Loucy (cell line): ENCODE results near the gene RAC3.
A peak's percentile ranks its signal among the peaks of the same experiment; 100 is the strongest.

Experiments
- H2AFZ ChIP-seq: fragments of 200-600 bp; sonication (generic); 2 replicates; pipeline ENCODE4 v1.6.0; 2016; ENCODE audit warnings: antibody characterized with exemption, mild to moderate bottlenecking, low read length, moderate library complexity
- H3F3A ChIP-seq: fragments of 200-600 bp; 2 replicates; pipeline ENCODE4 v1.6.0; 2016; ENCODE audit warnings: antibody characterized with exemption, low read depth, mild to moderate bottlenecking
- H3K27me3 ChIP-seq: fragments of 200-600 bp; sonication (generic); 2 replicates; pipeline ENCODE4 v1.6.1; 2014; ENCODE audit warnings: low read length, mild to moderate bottlenecking; ENCODE audit not compliant: insufficient read depth, poor library complexity, severe bottlenecking
- H3K36me3 ChIP-seq: fragments of 200-600 bp; sonication (generic); 2 replicates; pipeline ENCODE4 v1.6.1; 2016; ENCODE audit warnings: low read length; ENCODE audit not compliant: insufficient read depth
- H3K4me1 ChIP-seq: fragments of 200-600 bp; sonication (generic); 2 replicates; pipeline ENCODE4 v1.5.1; 2014; ENCODE audit warnings: low read length, mild to moderate bottlenecking; ENCODE audit not compliant: insufficient read depth, poor library complexity, severe bottlenecking
- H3K4me2 ChIP-seq: fragments of 200-600 bp; sonication (generic); 2 replicates; pipeline ENCODE4 v1.6.0; 2014; ENCODE audit warnings: antibody characterized with exemption, low read length, low read depth, mild to moderate bottlenecking; ENCODE audit not compliant: poor library complexity, severe bottlenecking
- H3K4me3 ChIP-seq: fragments of 200-600 bp; sonication (generic); 2 replicates; pipeline ENCODE4 v1.5.1; 2014; ENCODE audit warnings: low read length, mild to moderate bottlenecking, mixed read lengths; ENCODE audit not compliant: poor library complexity, severe bottlenecking
- H3K79me2 ChIP-seq: fragments of 200-600 bp; sonication (generic); 2 replicates; pipeline ENCODE4 v1.6.1; 2014; ENCODE audit warnings: low read length; ENCODE audit not compliant: insufficient read depth
- H3K9ac ChIP-seq: fragments of 200-600 bp; sonication (generic); 2 replicates; pipeline ENCODE4 v1.6.0; 2014; ENCODE audit warnings: mild to moderate bottlenecking, low read depth, low read length, moderate library complexity; ENCODE audit not compliant: poor library complexity, severe bottlenecking
- H3K9me2 ChIP-seq: fragments of 200-600 bp; sonication (generic); replicated peaks from 2 replicates; pipeline ENCODE4 v1.6.1; 2016; ENCODE audit warnings: low read depth, low read length, mixed read lengths
- H3K9me3 ChIP-seq: fragments of 200-600 bp; sonication (generic); 2 replicates; pipeline ENCODE4 v1.6.1; 2014; ENCODE audit warnings: mild to moderate bottlenecking, antibody characterized with exemption, low read length, low read depth; ENCODE audit not compliant: insufficient read depth
- H4K20me1 ChIP-seq: fragments of 200-600 bp; sonication (generic); 2 replicates; pipeline ENCODE4 v1.6.0; 2014; ENCODE audit warnings: antibody characterized with exemption, low read length, mild to moderate bottlenecking; ENCODE audit not compliant: insufficient read depth, poor library complexity, severe bottlenecking
- CTCF ChIP-seq: fragments of 200-600 bp; sonication (generic); conservative IDR thresholded peaks from 2 replicates; pipeline ENCODE4 v1.5.1; 2014; ENCODE audit warnings: mild to moderate bottlenecking, antibody characterized with exemption, low read length
- EZH2phosphoT487 ChIP-seq: fragments of 200-600 bp; IDR thresholded peaks from 2 replicates; pipeline ENCODE4 v1.6.1; 2018; ENCODE audit warnings: antibody characterized with exemption, mild to moderate bottlenecking, moderate library complexity, borderline replicate concordance

Gene RAC3

GRCh38 chr17:82021107-82021899 is 10.2 kb upstream of the RAC3 start:
- H3K4me3 ChIP-seq = peak overlapping the region; percentile 92
- no peaks in the 10 kb centered on the region for H3K36me3 ChIP-seq
- peaks cover 18% of the 10 kb centered on the region for H4K20me1 ChIP-seq
- H2AFZ ChIP-seq = no peak overlapping the region
- H3F3A ChIP-seq = no peaks in the 10 kb centered on the region
- peak overlapping the region; percentile 87 for H3K9ac ChIP-seq
- no peaks in the 10 kb centered on the region for H3K9me2 ChIP-seq
- H3K4me1 ChIP-seq = peaks cover 21% of the 10 kb centered on the region
- no peak for TF ChIP-seq EZH2phosphoT487
- TF ChIP-seq CTCF = peak; percentile 84
- H3K9me3 ChIP-seq = no peaks in the 10 kb centered on the region
- H3K79me2 ChIP-seq = peaks cover 22% of the 10 kb centered on the region; the same call in 1 of the 2 replicates
- peak overlapping the region; percentile 98 for H3K4me2 ChIP-seq
- no peaks in the 10 kb centered on the region for H3K27me3 ChIP-seq

GRCh38 chr17:82021900-82022309 is 9.6 kb upstream of the RAC3 start:
- H3K4me1 ChIP-seq = peaks cover 24% of the 10 kb centered on the region
- no peaks in the 10 kb centered on the region for H3K36me3 ChIP-seq
- TF ChIP-seq CTCF (no peak), EZH2phosphoT487 (no peak)
- no peaks in the 10 kb centered on the region for H3K9me3 ChIP-seq
- H2AFZ ChIP-seq = no peak overlapping the region
- peak overlapping the region; percentile 98 for H3K4me2 ChIP-seq
- H3F3A ChIP-seq = no peaks in the 10 kb centered on the region
- no peaks in the 10 kb centered on the region for H3K27me3 ChIP-seq
- no peaks in the 10 kb centered on the region for H3K9me2 ChIP-seq
- peak overlapping the region; percentile 92 for H3K4me3 ChIP-seq
- H3K79me2 ChIP-seq = peaks cover 22% of the 10 kb centered on the region; the same call in 1 of the 2 replicates
- H4K20me1 ChIP-seq = peaks cover 18% of the 10 kb centered on the region
- peak overlapping the region; percentile 87 for H3K9ac ChIP-seq

- H3K79me2 ChIP-seq = peaks cover 22% of the 10 kb centered on the region; the same call in 1 of the 2 replicates
- peaks cover 18% of the 10 kb centered on the region for H4K20me1 ChIP-seq
- peaks cover 30% of the 10 kb centered on the region for H3K4me1 ChIP-seq
- H2AFZ ChIP-seq = peak within 1 kb of the TSS; percentile 90
- H3K4me3 ChIP-seq = peak within 1 kb of the TSS; percentile 92
- peak within 1 kb of the TSS; percentile 87 for H3K9ac ChIP-seq
- H3K9me3 ChIP-seq = no peaks in the 10 kb centered on the region
- no peaks in the 10 kb centered on the region for H3K36me3 ChIP-seq
- peak within 1 kb of the TSS; percentile 98 for H3K4me2 ChIP-seq
- H3K27me3 ChIP-seq = no peaks in the 10 kb centered on the region
- no peak for TF ChIP-seq CTCF
- TF ChIP-seq EZH2phosphoT487 = no peak
- H3K9me2 ChIP-seq = no peaks in the 10 kb centered on the region
- no peaks in the 10 kb centered on the region for H3F3A ChIP-seq
Observed at GRCh38 chr17:82022310-82022980, 9.0 kb upstream of the RAC3 start, which contains the start of gene CENPX. TSS of gene CENPX (minus strand) at chr17:82022878. CDS start at chr17:82022861, 17 bp downstream.
